IMR-90 (cell line): Measurements from ENCODE around the gene LDB2.

Experiments
- BHLHE40 ChIP-seq: fragments of 150-350 bp; IDR thresholded peaks from 2 replicates; pipeline ENCODE4 v1.6.1; 2016; ENCODE audit warnings: mild to moderate bottlenecking, low read depth, low read length
- CTCF ChIP-seq: conservative IDR thresholded peaks from 2 replicates; pipeline ENCODE4 v1.5.1; 2012; ENCODE audit warnings: mild to moderate bottlenecking, low read depth, low read length, improper control_type of control experiment
- FOS ChIP-seq: fragments of 150-350 bp; IDR thresholded peaks from 2 replicates; pipeline ENCODE4 v1.6.1; 2016; ENCODE audit warnings: low read depth, low read length
- NFE2L2 ChIP-seq: fragments of 150-350 bp; IDR thresholded peaks from 2 replicates; pipeline ENCODE4 v1.6.1; 2016; ENCODE audit warnings: low read depth, mild to moderate bottlenecking, low read length
- POLR2A ChIP-seq: IDR thresholded peaks from 2 replicates; pipeline ENCODE4 v1.6.1; 2012; ENCODE audit warnings: mild to moderate bottlenecking, low read depth, low read length
- RCOR1 ChIP-seq: IDR thresholded peaks from 2 replicates; pipeline ENCODE4 v1.6.1; 2012; ENCODE audit warnings: mild to moderate bottlenecking, low read length, improper control_type of control experiment; ENCODE audit not compliant: insufficient replicate concordance
- SMC3 ChIP-seq: fragments of 150-350 bp; IDR thresholded peaks from 2 replicates; pipeline ENCODE4 v1.6.1; 2016; ENCODE audit warnings: low read depth, mild to moderate bottlenecking, antibody characterized with exemption, low read length, moderate library complexity
- USF2 ChIP-seq: fragments of 150-350 bp; IDR thresholded peaks from 2 replicates; pipeline ENCODE4 v1.6.1; 2017; ENCODE audit warnings: mild to moderate bottlenecking, antibody characterized with exemption, low read length, low read depth

- TF ChIP-seq CTCF (no peak), POLR2A (no peak), RCOR1 (no peak), FOS (no peak), SMC3 (no peak), NFE2L2 (no peak), BHLHE40 (no peak), USF2 (no peak)
Measured at GRCh38 chr4:16691450-16691849, 207.0 kb downstream of the LDB2 start.
